Neural cell (in vitro differentiated cells): ENCODE data around the gene EHBP1. TPM values are rescaled to one million over a fixed set of nuclear protein-coding genes. Genes with fewer than 3 reads are reported as not detected.
"Not testable (repeated sequence)": the region's sequence is repeated elsewhere in the genome, so short reads cannot be mapped to it uniquely, and the experiment has no call there.

Source experiments
- H2AFZ ChIP-seq: fragments of 200-600, 300-800 bp; sonication (generic), shearing (Covaris generic); 2 replicates; pipeline ENCODE4 v1.6.0; 2014; ENCODE audit warnings: low read depth, mild to moderate bottlenecking, antibody characterized with exemption, low read length, moderate library complexity
- H3F3A ChIP-seq: fragments of 200-600 bp; shearing (Covaris generic); 2 replicates; pipeline ENCODE4 v1.6.1; 2016; ENCODE audit warnings: mild to moderate bottlenecking, moderate library complexity, mixed read lengths, antibody characterized with exemption, low read length; ENCODE audit not compliant: insufficient read depth, poor library complexity, severe bottlenecking
- H3K27ac ChIP-seq: fragments of 200-600, 300-800 bp; sonication (generic), shearing (Covaris generic); 2 replicates; pipeline ENCODE4 v1.5.1; 2014; ENCODE audit warnings: mild to moderate bottlenecking, low read length, moderate library complexity
- H3K27me3 ChIP-seq: fragments of 300-800, 200-600 bp; sonication (generic), shearing (Covaris generic); 2 replicates; pipeline ENCODE4 v1.6.0; 2014; ENCODE audit warnings: mild to moderate bottlenecking, low read depth, low read length, moderate library complexity; ENCODE audit not compliant: insufficient read depth
- H3K36me3 ChIP-seq: fragments of 300-800, 200-600 bp; sonication (generic), shearing (Covaris generic); 2 replicates; pipeline ENCODE4 v1.5.1; 2014; ENCODE audit warnings: mild to moderate bottlenecking, antibody characterized with exemption, low read length, moderate library complexity; ENCODE audit not compliant: insufficient read depth
- H3K4me2 ChIP-seq: fragments of 300-800, 200-600 bp; sonication (generic), shearing (Covaris generic); 2 replicates; pipeline ENCODE4 v1.6.0; 2014; ENCODE audit warnings: mild to moderate bottlenecking, low read length
- H3K4me3 ChIP-seq: fragments of 300-800, 200-600 bp; sonication (generic), shearing (Covaris generic); 2 replicates; pipeline ENCODE4 v1.5.1; 2014; ENCODE audit warnings: mild to moderate bottlenecking, low read length, moderate library complexity
- H3K79me2 ChIP-seq: fragments of 200-600 bp; shearing (Covaris generic); replicated peaks from 2 replicates; pipeline ENCODE4 v1.6.0; 2014; ENCODE audit warnings: mild to moderate bottlenecking, low read length, moderate library complexity; ENCODE audit not compliant: insufficient read depth
- H3K9ac ChIP-seq: fragments of 300-800, 200-600 bp; sonication (generic), shearing (Covaris generic); 2 replicates; pipeline ENCODE4 v1.6.1; 2016; ENCODE audit warnings: mild to moderate bottlenecking, low read length, mixed read lengths
- H3K9me2 ChIP-seq: fragments of 200-600 bp; shearing (Covaris generic); 2 replicates; pipeline ENCODE4 v1.6.1; 2016; ENCODE audit warnings: mild to moderate bottlenecking, low read length, mixed read lengths; ENCODE audit not compliant: insufficient read depth
- H3K9me3 ChIP-seq: fragments of 200-600, 300-800 bp; sonication (generic), shearing (Covaris generic); 2 replicates; pipeline ENCODE4 v1.6.1; 2016; ENCODE audit warnings: mild to moderate bottlenecking, mixed run types, low read length, moderate library complexity, mixed read lengths
- H4K20me1 ChIP-seq: fragments of 200-600 bp; shearing (Covaris generic); 2 replicates; pipeline ENCODE4 v1.6.1; 2016; ENCODE audit warnings: mild to moderate bottlenecking, mixed run types; ENCODE audit not compliant: insufficient read depth
- CTCF ChIP-seq: fragments of 450-650 bp; IDR thresholded peaks from 2 replicates; pipeline ENCODE4 v1.5.1; 2014; ENCODE audit warnings: antibody characterized with exemption, mild to moderate bottlenecking, moderate library complexity; ENCODE audit not compliant: poor library complexity, severe bottlenecking
- EP300 ChIP-seq: fragments of 450-650 bp; conservative IDR thresholded peaks from 2 replicates; pipeline ENCODE4 v1.6.1; 2014; ENCODE audit warnings: antibody characterized with exemption, mild to moderate bottlenecking, moderate library complexity; ENCODE audit not compliant: poor library complexity, severe bottlenecking
- MXI1 ChIP-seq: fragments of 450-650 bp; conservative IDR thresholded peaks from 2 replicates; pipeline ENCODE4 v1.6.1; 2014; ENCODE audit warnings: antibody characterized with exemption, mild to moderate bottlenecking; ENCODE audit not compliant: poor library complexity, severe bottlenecking
- RAD21 ChIP-seq: fragments of 450-650 bp; conservative IDR thresholded peaks from 2 replicates; pipeline ENCODE4 v1.6.1; 2014; ENCODE audit warnings: antibody characterized with exemption, mild to moderate bottlenecking, moderate library complexity
- REST ChIP-seq: IDR thresholded peaks from 2 replicates; pipeline ENCODE4 v1.6.1; 2012; ENCODE audit warnings: borderline replicate concordance
- SMC3 ChIP-seq: fragments of 450-650 bp; conservative IDR thresholded peaks from 2 replicates; pipeline ENCODE4 v1.6.1; 2014; ENCODE audit warnings: antibody characterized with exemption, mild to moderate bottlenecking, moderate library complexity; ENCODE audit not compliant: poor library complexity
- TAF1 ChIP-seq: IDR thresholded peaks from 2 replicates; pipeline ENCODE4 v1.6.1; 2012; ENCODE audit warnings: low read depth
- polyA plus RNA-seq: library from polyadenylated mRNA; depleted of rRNA; stranded (reverse); fragments of >200 nt; gene quantifications from 2 replicates; pipeline ENCODE4 v1.2.3, GENCODE V29; 2014

EHBP1 gene
- polyA plus RNA-seq, 1 donor from 2014 or later: 52.6 TPM

GRCh38 chr2:62747169-62747568 lies 41.7 kb downstream of the EHBP1 start:
- no peak overlapping the region for H3K27ac ChIP-seq
- no peak overlapping the region for H3K4me2 ChIP-seq
- TF ChIP-seq REST (no peak), TAF1 (no peak)
- no peaks in the 10 kb centered on the region for H3K9me3 ChIP-seq
- no peaks in the 10 kb centered on the region for H3K27me3 ChIP-seq
- H2AFZ ChIP-seq: no peak overlapping the region
- H3K79me2 ChIP-seq: peaks cover 20% of the 10 kb centered on the region
- H3K36me3 ChIP-seq: peaks cover 4% of the 10 kb centered on the region
- H4K20me1 ChIP-seq: no peaks in the 10 kb centered on the region
- no peak overlapping the region for H3K9ac ChIP-seq
- no peaks in the 10 kb centered on the region for H3F3A ChIP-seq
- no peak overlapping the region for H3K4me3 ChIP-seq
- H3K9me2 ChIP-seq: no peaks in the 10 kb centered on the region

- TF ChIP-seq CTCF: no peak
- H3K9me2 ChIP-seq: no peaks in the 10 kb centered on the region
- H3K4me2 ChIP-seq: no peak overlapping the region
- H3K27ac ChIP-seq: no peak overlapping the region
- H3K79me2 ChIP-seq: peaks cover 16% of the 10 kb centered on the region
- no peak overlapping the region for H3K9ac ChIP-seq
- H3K36me3 ChIP-seq: peaks cover 4% of the 10 kb centered on the region
- no peaks in the 10 kb centered on the region for H3K9me3 ChIP-seq
- no peak overlapping the region for H3K4me3 ChIP-seq
- no peaks in the 10 kb centered on the region for H4K20me1 ChIP-seq
- no peaks in the 10 kb centered on the region for H3F3A ChIP-seq
- no peaks in the 10 kb centered on the region for H3K27me3 ChIP-seq
- no peak overlapping the region for H2AFZ ChIP-seq
Measured at GRCh38 chr2:62747876-62748275, 42.4 kb downstream of the EHBP1 start.

- peaks cover 11% of the 10 kb centered on the region for H3K79me2 ChIP-seq
- not testable (repeated sequence) for H3K27me3 ChIP-seq
Measured at GRCh38 chr2:62749111-62749510, 43.6 kb downstream of the EHBP1 start.

GRCh38 chr2:62757029-62757428 lies 51.5 kb downstream of the EHBP1 start:
- Histone ChIP-seq H3K9me3 (no peaks in the 10 kb centered on the region), H3F3A (no peaks in the 10 kb centered on the region), H3K36me3 (no peaks in the 10 kb centered on the region), H3K4me2 (no peak overlapping the region), H3K9ac (no peak overlapping the region), H4K20me1 (no peaks in the 10 kb centered on the region), H3K27ac (no peak overlapping the region), H3K4me3 (no peak overlapping the region), H3K27me3 (no peaks in the 10 kb centered on the region), H2AFZ (no peak overlapping the region), H3K9me2 (no peaks in the 10 kb centered on the region), H3K79me2 (no peaks in the 10 kb centered on the region)
- TF ChIP-seq CTCF: no peak
- no peak for TF ChIP-seq SMC3
- TF ChIP-seq EP300: no peak
- no peak for TF ChIP-seq RAD21
- no peak for TF ChIP-seq MXI1

More at GRCh38 chr2:62749111-62749510, 43.6 kb downstream of the EHBP1 start:
- H3K4me2 ChIP-seq, H3K36me3 ChIP-seq, H3K27ac ChIP-seq, H3K9me3 ChIP-seq, H2AFZ ChIP-seq, H3F3A ChIP-seq, H3K9ac ChIP-seq, H3K9me2 ChIP-seq, H3K4me3 ChIP-seq, H4K20me1 ChIP-seq: not testable (repeated sequence)
